Measurements from ENCODE around the gene IL17RB.

The IL17RB gene

GRCh38 chr3:53846134-53846850 is at the start of gene IL17RB, which contains the start of gene CHDH:
IL17RB (plus strand) TSS chr3:53846568; CDS start chr3:53846589, 21 bp downstream.
CHDH (minus strand) TSS chr3:53846419; CDS start chr3:53824008, 22,411 bp downstream.
- DNase-seq: no peak

- DNase-seq: no peak
These were observed 48.2 kb upstream of the IL17RB start for GRCh38 chr3:53798144-53798543.

- no peak for DNase-seq
These were observed 47.0 kb upstream of the IL17RB start for GRCh38 chr3:53799338-53799865.

GRCh38 chr3:53800041-53800906 is 46.1 kb upstream of the IL17RB start:
- DNase-seq: no peak

- no peak for DNase-seq
These were observed 45.0 kb upstream of the IL17RB start for GRCh38 chr3:53801319-53801718.

- no peak for DNase-seq
These were observed 44.0 kb upstream of the IL17RB start for GRCh38 chr3:53802256-53802880.

GRCh38 chr3:53803124-53803815 is 43.1 kb upstream of the IL17RB start:
- DNase-seq: no peak

- DNase-seq: no peak
These were observed 42.3 kb upstream of the IL17RB start for GRCh38 chr3:53803816-53804695.

GRCh38 chr3:53804697-53805462 is 41.5 kb upstream of the IL17RB start:
- no peak for DNase-seq

GRCh38 chr3:53805463-53806159 is 40.8 kb upstream of the IL17RB start:
- DNase-seq: no peak

- no peak for DNase-seq
These were observed 39.9 kb upstream of the IL17RB start for GRCh38 chr3:53806182-53807116.

GRCh38 chr3:53807117-53807810 is 39.1 kb upstream of the IL17RB start:
- DNase-seq: no peak

- DNase-seq: no peak
These were observed 37.9 kb upstream of the IL17RB start for GRCh38 chr3:53808496-53808895.

GRCh38 chr3:53809267-53809666 is 37.1 kb upstream of the IL17RB start:
- no peak for DNase-seq

GRCh38 chr3:53809764-53810400 is 36.5 kb upstream of the IL17RB start:
- no peak for DNase-seq

- DNase-seq: no peak
These were observed 35.0 kb upstream of the IL17RB start for GRCh38 chr3:53811143-53811927.

GRCh38 chr3:53812434-53812833 is 33.9 kb upstream of the IL17RB start:
- DNase-seq: no peak
